ENCODE measurements around the gene PPP1R14B.
A peak's percentile ranks its signal among the peaks of the same experiment; 100 is the strongest.

Gene PPP1R14B

DNA sequence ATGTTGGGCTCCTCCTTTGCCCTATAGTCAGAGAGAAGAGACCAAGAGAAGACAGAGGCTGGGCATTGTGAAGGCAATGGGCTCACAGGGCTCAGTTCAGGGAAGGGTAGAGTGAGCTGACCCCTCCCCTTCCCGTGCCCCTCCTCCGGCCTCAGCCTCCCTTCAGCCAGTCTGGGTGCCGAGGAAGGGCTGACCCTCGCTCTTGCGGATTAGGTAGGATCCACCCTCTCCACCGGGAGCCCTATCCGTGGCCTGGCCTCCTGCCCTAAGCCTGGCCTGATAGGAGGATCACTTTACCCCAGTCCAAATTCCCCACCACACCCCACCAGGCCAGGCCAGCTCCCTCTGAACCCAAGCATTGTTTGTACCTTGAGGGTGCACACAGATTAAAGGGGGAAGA, 1.8 kb upstream of the PPP1R14B start:
- TF ChIP-seq TEAD4 (IDR thresholded peaks at IDR 0.05) (no peak), ZBTB7A (IDR thresholded peaks at IDR 0.05; ENCODE audit: low read depth) (no peak), NFIC (IDR thresholded peaks at IDR 0.05) (no peak)
- TF ChIP-seq, protein P1, sequence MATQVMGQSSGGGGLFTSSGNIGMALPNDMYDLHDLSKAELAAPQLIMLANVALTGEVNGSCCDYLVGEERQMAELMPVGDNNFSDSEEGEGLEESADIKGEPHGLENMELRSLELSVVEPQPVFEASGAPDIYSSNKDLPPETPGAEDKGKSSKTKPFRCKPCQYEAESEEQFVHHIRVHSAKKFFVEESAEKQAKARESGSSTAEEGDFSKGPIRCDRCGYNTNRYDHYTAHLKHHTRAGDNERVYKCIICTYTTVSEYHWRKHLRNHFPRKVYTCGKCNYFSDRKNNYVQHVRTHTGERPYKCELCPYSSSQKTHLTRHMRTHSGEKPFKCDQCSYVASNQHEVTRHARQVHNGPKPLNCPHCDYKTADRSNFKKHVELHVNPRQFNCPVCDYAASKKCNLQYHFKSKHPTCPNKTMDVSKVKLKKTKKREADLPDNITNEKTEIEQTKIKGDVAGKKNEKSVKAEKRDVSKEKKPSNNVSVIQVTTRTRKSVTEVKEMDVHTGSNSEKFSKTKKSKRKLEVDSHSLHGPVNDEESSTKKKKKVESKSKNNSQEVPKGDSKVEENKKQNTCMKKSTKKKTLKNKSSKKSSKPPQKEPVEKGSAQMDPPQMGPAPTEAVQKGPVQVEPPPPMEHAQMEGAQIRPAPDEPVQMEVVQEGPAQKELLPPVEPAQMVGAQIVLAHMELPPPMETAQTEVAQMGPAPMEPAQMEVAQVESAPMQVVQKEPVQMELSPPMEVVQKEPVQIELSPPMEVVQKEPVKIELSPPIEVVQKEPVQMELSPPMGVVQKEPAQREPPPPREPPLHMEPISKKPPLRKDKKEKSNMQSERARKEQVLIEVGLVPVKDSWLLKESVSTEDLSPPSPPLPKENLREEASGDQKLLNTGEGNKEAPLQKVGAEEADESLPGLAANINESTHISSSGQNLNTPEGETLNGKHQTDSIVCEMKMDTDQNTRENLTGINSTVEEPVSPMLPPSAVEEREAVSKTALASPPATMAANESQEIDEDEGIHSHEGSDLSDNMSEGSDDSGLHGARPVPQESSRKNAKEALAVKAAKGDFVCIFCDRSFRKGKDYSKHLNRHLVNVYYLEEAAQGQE (IDR thresholded peaks at IDR 0.05; ENCODE audit: low read depth) = no peak

DNA sequence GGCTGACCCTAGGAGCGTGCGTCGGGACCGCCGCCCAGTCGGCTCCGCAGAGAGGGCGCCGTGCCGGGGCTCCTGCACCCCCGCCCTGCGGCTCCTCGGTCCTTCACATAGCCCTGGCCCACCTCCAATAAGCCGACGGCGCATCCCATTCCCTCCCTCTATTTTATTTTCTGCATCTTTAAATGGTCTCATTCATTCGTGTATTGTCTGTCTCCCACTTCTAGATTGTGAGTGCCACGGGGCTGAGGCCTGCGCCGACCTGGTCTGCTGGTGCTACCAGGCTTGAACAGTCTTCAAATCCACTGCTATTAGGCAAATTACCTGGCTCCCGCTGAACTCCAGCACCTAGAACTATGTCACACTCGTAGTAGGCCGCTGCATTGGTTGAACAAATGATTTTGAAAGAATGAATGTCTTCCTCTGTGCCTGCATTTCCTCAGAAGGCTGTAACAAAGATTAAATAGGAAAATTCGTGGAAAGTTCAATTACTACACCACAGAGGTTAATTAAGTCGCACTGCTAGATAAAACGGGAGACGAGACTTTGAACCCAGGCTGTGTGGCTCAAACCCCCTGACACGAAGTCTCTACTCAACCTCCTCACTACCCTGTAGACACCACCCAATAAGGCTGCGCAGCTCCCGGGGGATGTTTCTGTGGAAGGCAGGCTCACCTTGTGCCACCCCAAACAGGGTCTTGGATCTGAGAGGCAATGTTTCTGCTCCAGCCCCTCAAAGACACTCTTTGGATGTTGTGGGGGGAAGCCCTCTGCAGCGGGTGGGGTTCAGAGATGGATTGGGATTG, 1.2 kb upstream of the PPP1R14B start:
- TF ChIP-seq RAD21 (IDR thresholded peaks at IDR 0.05; ENCODE audit: low read depth) = no peak
- TF ChIP-seq TEAD4 (IDR thresholded peaks at IDR 0.05) = no peak
- TF ChIP-seq, protein P2, sequence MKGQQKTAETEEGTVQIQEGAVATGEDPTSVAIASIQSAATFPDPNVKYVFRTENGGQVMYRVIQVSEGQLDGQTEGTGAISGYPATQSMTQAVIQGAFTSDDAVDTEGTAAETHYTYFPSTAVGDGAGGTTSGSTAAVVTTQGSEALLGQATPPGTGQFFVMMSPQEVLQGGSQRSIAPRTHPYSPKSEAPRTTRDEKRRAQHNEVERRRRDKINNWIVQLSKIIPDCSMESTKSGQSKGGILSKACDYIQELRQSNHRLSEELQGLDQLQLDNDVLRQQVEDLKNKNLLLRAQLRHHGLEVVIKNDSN (IDR thresholded peaks at IDR 0.05) = no peak
- TF ChIP-seq YY1 (IDR thresholded peaks at IDR 0.05; ENCODE audit: low read depth) = no peak
- no peak for TF ChIP-seq NFIC (IDR thresholded peaks at IDR 0.05)
- TF ChIP-seq, protein P1 (IDR thresholded peaks at IDR 0.05; ENCODE audit: low read depth) = no peak
- no peak for TF ChIP-seq TAF1 (IDR thresholded peaks at IDR 0.05; ENCODE audit: low read depth)
- TF ChIP-seq CEBPB (IDR thresholded peaks at IDR 0.05) = no peak
- no peak for TF ChIP-seq EGR1 (IDR thresholded peaks at IDR 0.05)
- TF ChIP-seq, protein P3, sequence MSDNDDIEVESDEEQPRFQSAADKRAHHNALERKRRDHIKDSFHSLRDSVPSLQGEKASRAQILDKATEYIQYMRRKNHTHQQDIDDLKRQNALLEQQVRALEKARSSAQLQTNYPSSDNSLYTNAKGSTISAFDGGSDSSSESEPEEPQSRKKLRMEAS (IDR thresholded peaks at IDR 0.05) = no peak
- TF ChIP-seq EP300 (IDR thresholded peaks at IDR 0.05; ENCODE audit: borderline replicate concordance) = no peak
- no peak for TF ChIP-seq FOXM1 (IDR thresholded peaks at IDR 0.05; ENCODE audit: borderline replicate concordance, low read depth)
- no peak for TF ChIP-seq ZBTB7A (IDR thresholded peaks at IDR 0.05; ENCODE audit: low read depth)
- TF ChIP-seq CREB1 (IDR thresholded peaks at IDR 0.05; ENCODE audit: low read depth) = no peak
- no peak for TF ChIP-seq TCF12 (IDR thresholded peaks at IDR 0.05; ENCODE audit: low read depth)

DNA sequence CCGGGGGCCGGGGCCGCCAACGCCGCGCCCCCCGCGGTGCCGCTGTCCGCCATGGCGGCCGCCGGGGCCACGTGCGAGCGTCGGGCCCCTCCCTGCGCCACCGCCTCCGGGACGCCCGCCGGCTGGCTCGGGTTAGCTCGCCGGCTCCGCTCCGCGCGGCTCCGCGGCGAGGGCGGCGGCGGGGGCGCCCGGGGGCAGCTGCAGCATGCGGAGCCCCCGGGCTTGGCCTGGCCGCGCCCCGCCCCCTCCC, 197 bp downstream of the PPP1R14B start:
- TF ChIP-seq, protein P3 (IDR thresholded peaks at IDR 0.05) = peak; percentile 21; the same call in 1 of the 2 replicates
- peak; percentile 72 for TF ChIP-seq YY1 (IDR thresholded peaks at IDR 0.05; ENCODE audit: low read depth)
- TF ChIP-seq, protein P2 (IDR thresholded peaks at IDR 0.05) = peak; percentile 38; the same call in 1 of the 2 replicates

DNA sequence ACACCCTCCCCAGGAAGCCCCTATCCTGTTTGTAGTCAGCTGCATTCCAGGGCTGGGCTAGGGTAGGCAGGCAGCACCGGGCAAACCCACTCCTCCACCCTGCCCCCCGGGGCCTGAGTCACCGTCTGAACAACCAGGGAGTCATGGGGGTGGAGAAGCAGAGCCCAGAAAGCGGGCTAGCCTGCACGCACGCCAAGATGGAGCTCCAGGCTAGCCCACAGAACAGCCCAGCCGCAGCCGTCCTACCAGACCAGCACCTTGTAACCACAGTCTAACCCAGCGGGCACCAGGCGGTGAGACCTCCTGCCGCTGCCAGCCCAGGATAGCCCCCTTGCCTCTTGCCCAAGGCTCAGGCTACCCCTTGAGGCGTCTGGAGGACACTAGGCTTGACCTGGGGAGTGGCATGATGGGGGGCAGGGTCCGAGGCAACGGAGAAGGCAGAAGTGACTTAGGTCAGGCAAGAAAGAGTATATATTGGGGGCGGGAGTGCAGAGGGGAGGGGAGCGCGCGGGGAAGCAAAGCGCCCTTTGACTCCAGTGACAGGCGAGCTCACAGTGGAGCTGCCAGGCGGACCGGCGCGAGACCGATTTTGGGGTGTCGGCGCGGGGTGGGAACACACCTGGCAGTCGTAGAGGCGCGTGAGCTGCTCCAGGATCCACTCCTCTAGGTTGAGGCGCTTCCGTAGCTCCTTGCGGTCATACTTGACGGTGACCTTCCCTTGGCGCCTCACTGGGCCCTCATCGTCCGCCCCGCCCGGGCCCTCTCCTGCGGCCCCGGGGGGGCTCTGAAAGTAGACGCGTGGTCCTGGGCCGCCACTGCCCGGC, 734 bp downstream of the PPP1R14B start:
- TF ChIP-seq ZBTB7A (IDR thresholded peaks at IDR 0.05; ENCODE audit: low read depth) = peak; percentile 68; the same call in 1 of the 2 replicates
- peak; percentile 29 for TF ChIP-seq TAF1 (IDR thresholded peaks at IDR 0.05; ENCODE audit: low read depth)
- TF ChIP-seq EGR1 (IDR thresholded peaks at IDR 0.05) = no peak
- peak; percentile 52; the same call in 1 of the 2 replicates for TF ChIP-seq TEAD4 (IDR thresholded peaks at IDR 0.05)
- peak; percentile 33; the same call in 1 of the 2 replicates for TF ChIP-seq YY1 (IDR thresholded peaks at IDR 0.05; ENCODE audit: low read depth)
- TF ChIP-seq, protein P3 (IDR thresholded peaks at IDR 0.05) = no peak; the same call in 1 of the 2 replicates
- TF ChIP-seq EP300 (IDR thresholded peaks at IDR 0.05; ENCODE audit: borderline replicate concordance) = no peak

DNA sequence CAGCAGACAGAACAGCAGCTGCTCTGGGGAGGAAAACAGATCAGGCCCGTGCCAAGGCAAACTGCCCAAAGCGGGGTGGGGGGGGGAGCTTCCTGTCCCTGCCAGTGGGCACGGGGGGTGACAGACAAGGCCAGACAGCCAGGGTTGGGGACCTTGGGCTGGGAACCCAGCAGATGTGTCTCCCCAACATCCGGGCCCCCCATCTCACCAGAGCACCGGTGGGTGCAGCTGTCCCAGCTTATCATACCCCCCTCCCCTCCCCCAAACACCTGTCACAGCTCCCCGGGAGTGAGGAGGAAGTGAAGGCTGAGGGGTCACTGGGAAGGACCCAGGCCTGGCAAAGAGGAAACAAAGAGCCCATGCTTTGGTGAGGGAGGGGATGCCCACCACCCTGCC, 1.3 kb downstream of the PPP1R14B start:
- no peak for TF ChIP-seq TCF12 (IDR thresholded peaks at IDR 0.05; ENCODE audit: low read depth)
- TF ChIP-seq CREB1 (IDR thresholded peaks at IDR 0.05; ENCODE audit: low read depth) = no peak
- no peak for TF ChIP-seq TAF1 (IDR thresholded peaks at IDR 0.05; ENCODE audit: low read depth)
- TF ChIP-seq NFIC (IDR thresholded peaks at IDR 0.05) = no peak
- TF ChIP-seq, protein P2 (IDR thresholded peaks at IDR 0.05) = no peak
- TF ChIP-seq EP300 (IDR thresholded peaks at IDR 0.05; ENCODE audit: borderline replicate concordance) = no peak
- no peak for TF ChIP-seq ZBTB7A (IDR thresholded peaks at IDR 0.05; ENCODE audit: low read depth)
- no peak for TF ChIP-seq EGR1 (IDR thresholded peaks at IDR 0.05)
- TF ChIP-seq FOXM1 (IDR thresholded peaks at IDR 0.05; ENCODE audit: borderline replicate concordance, low read depth) = no peak
- TF ChIP-seq, protein P3 (IDR thresholded peaks at IDR 0.05) = no peak
- TF ChIP-seq YY1 (IDR thresholded peaks at IDR 0.05; ENCODE audit: low read depth) = no peak
- no peak for TF ChIP-seq TEAD4 (IDR thresholded peaks at IDR 0.05)
- TF ChIP-seq RAD21 (IDR thresholded peaks at IDR 0.05; ENCODE audit: low read depth) = no peak

Measured in Ishikawa (cell line).